ENCODE data around the gene IL34. TPM values are rescaled to one million over a fixed set of nuclear protein-coding genes. Genes with fewer than 3 reads are reported as not detected.

IL34 gene
- total RNA-seq, 1 donor, result 1.7 TPM

DNA sequence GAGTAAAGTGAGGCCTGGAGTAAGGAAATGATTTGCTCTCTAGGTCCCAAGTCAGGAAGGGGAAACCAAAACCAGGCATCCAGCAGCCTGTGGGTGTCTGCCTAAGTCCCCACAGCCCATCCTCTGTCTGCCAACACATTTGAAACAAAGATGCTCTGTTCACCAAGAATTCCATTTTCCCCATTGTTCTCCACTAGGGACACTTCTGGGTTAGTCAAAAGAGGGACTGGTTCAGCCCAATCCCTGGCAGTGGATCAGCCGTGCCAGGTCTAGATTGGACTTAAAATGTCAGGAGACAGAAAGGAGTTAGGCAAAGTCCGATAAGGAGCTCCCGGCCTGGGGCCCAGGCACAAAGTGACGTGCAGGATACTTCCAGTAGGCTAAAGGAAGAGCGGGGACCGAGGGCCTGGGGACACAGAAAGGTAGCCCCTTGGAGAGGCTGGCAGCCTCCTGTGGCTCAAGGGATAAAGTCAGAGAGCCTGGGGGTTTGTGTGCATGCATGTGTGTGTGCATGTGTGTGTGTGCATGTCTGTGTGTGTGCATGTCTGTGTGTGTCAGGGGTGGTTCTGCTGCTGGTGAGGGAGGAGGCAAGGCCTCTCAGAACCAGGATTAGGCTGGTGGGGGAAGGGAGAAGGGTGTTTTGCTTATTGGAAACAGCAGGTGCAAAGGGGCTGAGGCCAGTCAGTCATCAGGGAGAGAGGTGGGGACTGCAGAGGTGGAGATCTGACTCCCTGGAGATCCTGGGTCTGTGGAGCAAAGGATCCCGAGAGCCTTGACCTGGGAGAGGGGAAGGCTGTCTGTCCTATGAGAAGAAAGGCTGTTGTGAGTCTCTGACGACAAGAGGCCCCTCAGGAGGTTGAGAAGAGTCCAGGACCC, 41.7 kb upstream of the IL34 start:
- DNase-seq (ENCODE audit: low read depth), result no peak
- TF ChIP-seq, protein P1, sequence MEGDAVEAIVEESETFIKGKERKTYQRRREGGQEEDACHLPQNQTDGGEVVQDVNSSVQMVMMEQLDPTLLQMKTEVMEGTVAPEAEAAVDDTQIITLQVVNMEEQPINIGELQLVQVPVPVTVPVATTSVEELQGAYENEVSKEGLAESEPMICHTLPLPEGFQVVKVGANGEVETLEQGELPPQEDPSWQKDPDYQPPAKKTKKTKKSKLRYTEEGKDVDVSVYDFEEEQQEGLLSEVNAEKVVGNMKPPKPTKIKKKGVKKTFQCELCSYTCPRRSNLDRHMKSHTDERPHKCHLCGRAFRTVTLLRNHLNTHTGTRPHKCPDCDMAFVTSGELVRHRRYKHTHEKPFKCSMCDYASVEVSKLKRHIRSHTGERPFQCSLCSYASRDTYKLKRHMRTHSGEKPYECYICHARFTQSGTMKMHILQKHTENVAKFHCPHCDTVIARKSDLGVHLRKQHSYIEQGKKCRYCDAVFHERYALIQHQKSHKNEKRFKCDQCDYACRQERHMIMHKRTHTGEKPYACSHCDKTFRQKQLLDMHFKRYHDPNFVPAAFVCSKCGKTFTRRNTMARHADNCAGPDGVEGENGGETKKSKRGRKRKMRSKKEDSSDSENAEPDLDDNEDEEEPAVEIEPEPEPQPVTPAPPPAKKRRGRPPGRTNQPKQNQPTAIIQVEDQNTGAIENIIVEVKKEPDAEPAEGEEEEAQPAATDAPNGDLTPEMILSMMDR (IDR thresholded peaks at IDR 0.05; ENCODE audit: insufficient read depth, low read depth, low read length), result no peak

DNA sequence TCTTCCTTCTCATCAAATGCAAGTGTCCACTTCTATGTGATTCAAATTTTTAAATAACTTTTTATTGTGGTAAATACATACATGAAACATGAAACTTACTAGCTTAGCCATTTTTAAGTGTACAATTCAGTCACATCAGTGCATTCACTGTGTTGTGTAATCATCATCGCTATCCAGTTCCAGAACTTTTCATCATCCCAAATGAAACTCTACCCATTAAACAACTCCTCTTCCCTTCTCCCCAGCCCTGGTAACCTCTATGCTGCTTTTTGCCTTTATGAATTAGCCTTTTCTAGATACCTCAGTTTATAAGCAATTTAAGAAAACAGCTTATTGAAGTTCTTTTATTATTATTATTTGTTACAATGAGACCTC, 41.1 kb upstream of the IL34 start:
- TF ChIP-seq, protein P1 (IDR thresholded peaks at IDR 0.05; ENCODE audit: insufficient read depth, low read depth, low read length), result no peak
- peak; percentile 18 for DNase-seq (ENCODE audit: low read depth)
- H3K4me3 ChIP-seq (ENCODE audit: low read depth, low read length), result no peak overlapping the region

More for the DNA sequence above, 41.7 kb upstream of the IL34 start:
- H3K4me3 ChIP-seq (ENCODE audit: low read depth, low read length), result no peak overlapping the region

DNA sequence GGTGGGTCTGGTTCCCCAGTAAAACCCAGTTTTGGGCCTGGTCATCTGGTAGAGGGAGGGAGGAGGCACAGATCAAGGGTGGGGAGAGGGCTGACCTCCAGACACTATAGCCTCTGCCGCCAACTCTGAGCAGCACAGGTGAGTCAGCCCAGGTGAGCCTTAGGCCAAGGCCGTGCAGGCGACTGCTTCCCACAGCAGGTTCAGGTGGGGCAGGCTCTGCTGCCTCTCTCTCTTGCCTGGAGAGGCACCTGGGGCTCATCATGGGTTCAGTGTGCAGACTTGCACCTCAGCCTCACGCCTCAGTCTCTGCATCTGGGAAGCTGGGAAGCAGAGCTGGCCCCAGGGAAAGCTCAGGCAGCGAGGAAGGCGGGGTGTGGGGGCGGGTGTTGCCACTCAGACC, 37.8 kb upstream of the IL34 start:
- no peak for DNase-seq (ENCODE audit: low read depth)
- TF ChIP-seq, protein P1 (IDR thresholded peaks at IDR 0.05; ENCODE audit: insufficient read depth, low read depth, low read length), result no peak
- H3K4me3 ChIP-seq (ENCODE audit: low read depth, low read length), result no peak overlapping the region

DNA sequence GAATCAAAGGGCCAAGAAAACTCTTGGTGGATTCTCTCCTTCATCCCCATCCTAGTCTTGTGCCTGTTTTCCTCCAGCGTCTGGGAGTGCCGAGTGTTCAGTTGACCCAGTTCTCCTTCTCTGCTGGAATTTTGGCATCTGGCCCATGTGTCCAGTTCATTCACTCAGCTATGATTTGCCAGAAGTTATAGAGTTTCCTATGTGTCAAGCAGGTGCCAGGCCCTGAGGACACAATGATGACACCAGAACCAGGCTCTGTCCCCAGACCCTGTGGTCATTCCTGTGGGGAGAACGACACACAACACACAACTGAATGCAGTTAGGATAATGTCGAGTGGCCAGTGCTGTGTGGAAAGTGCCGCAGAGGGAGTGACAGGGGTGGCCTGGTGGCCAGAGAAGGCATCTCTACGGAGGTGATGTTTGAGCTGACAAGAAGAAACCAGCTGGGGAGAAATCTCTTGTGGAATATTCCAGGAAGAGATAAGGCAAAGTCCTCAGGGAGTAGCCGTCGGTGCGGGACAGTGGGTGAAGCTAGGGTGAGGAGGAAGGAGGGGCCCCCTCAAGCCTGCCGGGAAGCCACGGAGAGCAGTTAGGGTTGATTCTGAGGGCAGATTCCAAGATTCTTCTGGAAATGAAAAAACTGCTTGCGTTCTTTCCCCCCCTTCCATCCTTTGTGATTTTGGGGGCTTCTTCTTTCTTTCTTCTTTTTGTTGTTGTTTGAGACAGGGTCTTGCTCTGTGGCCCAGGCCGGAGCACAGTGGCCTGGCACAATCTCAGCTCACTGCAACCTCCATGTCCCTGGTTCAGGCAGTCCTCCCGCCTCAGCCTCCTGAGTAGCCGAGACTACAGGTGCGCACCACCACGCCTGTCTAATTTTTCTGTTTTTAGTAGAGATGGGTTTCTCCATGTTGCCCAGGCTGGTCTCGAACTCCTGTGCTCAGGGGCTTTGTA, 35.8 kb upstream of the IL34 start:
- TF ChIP-seq, protein P1 (IDR thresholded peaks at IDR 0.05; ENCODE audit: insufficient read depth, low read depth, low read length), result no peak
- H3K4me3 ChIP-seq (ENCODE audit: low read depth, low read length), result no peak overlapping the region
- peak; percentile 69 for DNase-seq (ENCODE audit: low read depth)

DNA sequence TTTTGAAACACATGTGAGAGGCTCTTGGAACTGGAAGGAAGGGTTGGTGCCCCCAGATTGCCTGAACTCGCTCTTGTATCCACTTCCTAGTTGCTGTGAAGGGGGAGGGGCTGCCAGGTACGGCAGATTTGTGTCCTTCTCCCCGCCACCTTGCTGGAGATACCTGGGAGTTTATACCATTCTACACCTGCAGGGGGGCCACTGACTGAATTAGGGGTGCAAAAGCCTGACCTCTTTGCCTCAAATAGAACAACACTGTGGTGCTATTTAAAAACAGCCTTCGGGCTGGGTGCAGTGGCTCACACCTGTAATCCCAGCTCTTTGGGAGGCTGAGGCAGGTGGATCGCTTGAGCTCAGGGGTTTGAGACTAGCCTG, 35.1 kb upstream of the IL34 start:
- no peak for DNase-seq (ENCODE audit: low read depth)
- TF ChIP-seq, protein P1 (IDR thresholded peaks at IDR 0.05; ENCODE audit: insufficient read depth, low read depth, low read length), result no peak

DNA sequence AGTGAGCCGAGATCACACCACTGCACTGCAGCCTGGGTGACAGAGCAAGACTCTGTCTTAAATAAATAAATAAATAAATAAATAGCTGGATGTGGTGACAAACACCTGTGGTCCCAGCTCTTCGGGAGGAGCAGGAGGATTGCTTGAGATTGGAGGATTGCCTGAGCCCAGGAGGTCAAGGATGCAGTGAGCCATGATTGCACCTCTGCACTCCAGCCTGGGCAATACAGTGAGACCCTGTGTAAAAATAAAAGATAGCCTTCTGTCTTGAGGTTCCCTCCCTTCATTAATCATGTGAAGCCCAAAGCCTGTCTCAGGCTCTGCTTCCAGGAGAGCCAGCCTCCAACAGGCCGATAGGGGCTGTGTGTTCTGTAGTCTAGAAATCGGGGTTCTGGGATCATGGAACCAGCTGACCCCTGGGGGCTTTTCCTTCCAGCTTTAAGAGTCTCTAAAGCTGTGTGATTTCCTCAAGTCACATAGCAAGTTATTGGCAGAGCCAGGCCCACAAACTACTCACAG, 34.5 kb upstream of the IL34 start:
- TF ChIP-seq, protein P1 (IDR thresholded peaks at IDR 0.05; ENCODE audit: insufficient read depth, low read depth, low read length), result no peak
- DNase-seq (ENCODE audit: low read depth), result no peak
- H3K4me3 ChIP-seq (ENCODE audit: low read depth, low read length), result no peak overlapping the region

More for the DNA sequence above, 35.1 kb upstream of the IL34 start:
- H3K4me3 ChIP-seq (ENCODE audit: low read depth, low read length), result no peak overlapping the region

All from fibroblast of villous mesenchyme (primary cell).